ENCODE data around the gene CATSPER3. TPM values are rescaled to one million over a fixed set of nuclear protein-coding genes. Genes with fewer than 3 reads are reported as not detected.

The CATSPER3 gene
- total RNA-seq, 1 donor: 0.36 TPM

- peaks cover 40% of the 10 kb centered on the region for H3K27me3 ChIP-seq (ENCODE audit: insufficient read depth, low read length)
- peaks cover 2% of the 10 kb centered on the region for H4K20me1 ChIP-seq (ENCODE audit: insufficient read depth, low read length)
- no peak for TF ChIP-seq CTCF (IDR thresholded peaks at IDR 0.05; ENCODE audit: extremely low read depth, low read depth, low read length)
- peak; percentile 78 for DNase-seq (ENCODE audit: insufficient read length, low spot score, missing footprints)
- H3K4me2 ChIP-seq (ENCODE audit: insufficient read depth, low read length): no peak overlapping the region
- H3K79me2 ChIP-seq (ENCODE audit: insufficient read depth, low read length): no peaks in the 10 kb centered on the region
- H2AFZ ChIP-seq (ENCODE audit: low read length): no peak overlapping the region
- H3K4me3 ChIP-seq (ENCODE audit: insufficient read depth, low read length): no peak overlapping the region
- H3K4me1 ChIP-seq (ENCODE audit: insufficient read depth, low read length): no peaks in the 10 kb centered on the region
- H3K36me3 ChIP-seq (ENCODE audit: insufficient read depth, low read length): no peaks in the 10 kb centered on the region
- H3K9me3 ChIP-seq (ENCODE audit: low read depth, low read length): no peaks in the 10 kb centered on the region
- no peak overlapping the region for H3K27ac ChIP-seq (ENCODE audit: low read depth, low read length)
Measured at GRCh38 chr5:135045488-135045887, 77.8 kb downstream of the CATSPER3 start.

GRCh38 chr5:135046661-135047346 is 79.1 kb downstream of the CATSPER3 start:
- H3K4me3 ChIP-seq (ENCODE audit: insufficient read depth, low read length): no peak overlapping the region
- no peaks in the 10 kb centered on the region for H3K9me3 ChIP-seq (ENCODE audit: low read depth, low read length)
- no peak overlapping the region for H3K27ac ChIP-seq (ENCODE audit: low read depth, low read length)
- no peak overlapping the region for H3K4me2 ChIP-seq (ENCODE audit: insufficient read depth, low read length)
- peaks cover 32% of the 10 kb centered on the region for H3K27me3 ChIP-seq (ENCODE audit: insufficient read depth, low read length)
- H3K4me1 ChIP-seq (ENCODE audit: insufficient read depth, low read length): no peaks in the 10 kb centered on the region
- H3K36me3 ChIP-seq (ENCODE audit: insufficient read depth, low read length): no peaks in the 10 kb centered on the region
- no peak for TF ChIP-seq CTCF (IDR thresholded peaks at IDR 0.05; ENCODE audit: extremely low read depth, low read depth, low read length)
- H4K20me1 ChIP-seq (ENCODE audit: insufficient read depth, low read length): peaks cover 2% of the 10 kb centered on the region
- no peak overlapping the region for H2AFZ ChIP-seq (ENCODE audit: low read length)
- H3K79me2 ChIP-seq (ENCODE audit: insufficient read depth, low read length): no peaks in the 10 kb centered on the region
- DNase-seq (ENCODE audit: insufficient read length, low spot score, missing footprints): no peak

DNA sequence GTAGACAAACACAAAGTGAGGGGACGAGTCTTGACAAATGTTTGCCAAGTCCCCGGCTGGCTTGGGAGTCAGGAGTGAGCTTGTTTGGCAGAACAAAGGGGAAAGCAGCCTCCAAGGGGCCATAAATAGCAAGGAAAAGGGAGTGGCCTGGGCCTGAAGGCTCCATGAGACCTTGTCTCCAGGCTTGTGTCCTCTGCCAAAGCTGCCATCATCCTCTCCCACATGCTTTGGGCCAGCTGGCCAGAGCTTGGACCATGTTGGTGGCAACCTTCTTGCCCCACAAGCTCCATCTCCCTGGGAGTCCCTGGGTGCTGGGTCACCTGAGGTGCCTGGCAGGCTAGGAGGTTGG is 79.6 kb downstream of the CATSPER3 start:
- H3K27me3 ChIP-seq (ENCODE audit: insufficient read depth, low read length): peaks cover 29% of the 10 kb centered on the region
- no peak for DNase-seq (ENCODE audit: insufficient read length, low spot score, missing footprints)
- H3K4me3 ChIP-seq (ENCODE audit: insufficient read depth, low read length): no peak overlapping the region

GRCh38 chr5:135048286-135048685 is 80.6 kb downstream of the CATSPER3 start:
- Histone ChIP-seq H4K20me1 (ENCODE audit: insufficient read depth, low read length) (peaks cover 2% of the 10 kb centered on the region), H3K4me1 (ENCODE audit: insufficient read depth, low read length) (no peaks in the 10 kb centered on the region), H3K27ac (ENCODE audit: low read depth, low read length) (no peak overlapping the region), H3K27me3 (ENCODE audit: insufficient read depth, low read length) (peaks cover 24% of the 10 kb centered on the region), H3K4me3 (ENCODE audit: insufficient read depth, low read length) (no peak overlapping the region), H3K4me2 (ENCODE audit: insufficient read depth, low read length) (no peak overlapping the region), H3K36me3 (ENCODE audit: insufficient read depth, low read length) (no peaks in the 10 kb centered on the region), H2AFZ (ENCODE audit: low read length) (no peak overlapping the region), H3K79me2 (ENCODE audit: insufficient read depth, low read length) (no peaks in the 10 kb centered on the region), H3K9me3 (ENCODE audit: low read depth, low read length) (no peaks in the 10 kb centered on the region)
- no peak for TF ChIP-seq CTCF (IDR thresholded peaks at IDR 0.05; ENCODE audit: extremely low read depth, low read depth, low read length)
- no peak for DNase-seq (ENCODE audit: insufficient read length, low spot score, missing footprints)

More for the DNA sequence above, 79.6 kb downstream of the CATSPER3 start:
- no peak for TF ChIP-seq CTCF (IDR thresholded peaks at IDR 0.05; ENCODE audit: extremely low read depth, low read depth, low read length)
- H3K36me3 ChIP-seq (ENCODE audit: insufficient read depth, low read length): no peaks in the 10 kb centered on the region
- H4K20me1 ChIP-seq (ENCODE audit: insufficient read depth, low read length): peaks cover 2% of the 10 kb centered on the region
- no peaks in the 10 kb centered on the region for H3K9me3 ChIP-seq (ENCODE audit: low read depth, low read length)
- no peak overlapping the region for H3K4me2 ChIP-seq (ENCODE audit: insufficient read depth, low read length)
- H3K27ac ChIP-seq (ENCODE audit: low read depth, low read length): no peak overlapping the region
- no peaks in the 10 kb centered on the region for H3K4me1 ChIP-seq (ENCODE audit: insufficient read depth, low read length)
- H3K79me2 ChIP-seq (ENCODE audit: insufficient read depth, low read length): no peaks in the 10 kb centered on the region
- H2AFZ ChIP-seq (ENCODE audit: low read length): no peak overlapping the region
